GM12872 (cell line): ENCODE data around the gene SORL1.

Experiments used
- TF ChIP-seq, protein P1 (sequence below): IDR thresholded peaks from 3 replicates; pipeline ENCODE4 v1.5.1; 2011; ENCODE audit warnings: low read depth, mild to moderate bottlenecking, low read length, moderate library complexity; ENCODE audit not compliant: insufficient read depth

Gene SORL1

DNA sequence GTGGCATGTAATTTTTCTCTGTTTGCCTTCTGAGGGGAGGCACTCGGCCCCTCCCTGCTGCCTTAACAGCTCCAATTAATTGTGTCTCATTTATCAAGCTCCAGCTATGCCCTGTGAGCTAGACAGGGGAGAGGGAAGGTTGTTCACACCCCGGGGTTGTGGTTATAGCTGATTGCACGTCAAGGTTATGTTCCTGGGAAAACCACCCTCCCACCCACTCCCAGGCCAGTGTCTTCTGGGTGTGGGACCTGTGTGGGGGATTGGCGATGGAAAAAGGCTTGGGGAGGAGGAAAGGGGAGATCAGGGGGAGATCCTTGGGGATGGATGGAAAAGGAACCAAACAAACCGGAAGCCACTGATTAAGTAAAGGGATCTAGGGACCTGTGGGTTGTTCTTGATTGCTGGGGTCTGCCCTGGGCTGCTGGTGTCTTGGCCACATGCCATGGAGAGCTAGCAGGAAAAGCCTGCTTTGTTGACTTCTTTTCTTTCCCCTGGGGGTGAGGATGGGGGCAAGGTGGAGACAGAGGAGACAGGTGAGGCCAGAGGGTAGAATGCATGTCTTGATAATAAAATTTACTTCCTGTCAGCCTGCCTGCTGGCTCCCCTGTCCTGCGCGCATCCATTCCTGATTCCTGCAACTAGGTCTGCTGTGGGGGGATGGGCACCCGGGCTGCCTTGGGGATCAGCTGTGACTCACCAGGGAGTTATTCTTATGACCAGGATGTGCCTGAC lies 14.1 kb downstream of the SORL1 start:
- TF ChIP-seq, protein P1, sequence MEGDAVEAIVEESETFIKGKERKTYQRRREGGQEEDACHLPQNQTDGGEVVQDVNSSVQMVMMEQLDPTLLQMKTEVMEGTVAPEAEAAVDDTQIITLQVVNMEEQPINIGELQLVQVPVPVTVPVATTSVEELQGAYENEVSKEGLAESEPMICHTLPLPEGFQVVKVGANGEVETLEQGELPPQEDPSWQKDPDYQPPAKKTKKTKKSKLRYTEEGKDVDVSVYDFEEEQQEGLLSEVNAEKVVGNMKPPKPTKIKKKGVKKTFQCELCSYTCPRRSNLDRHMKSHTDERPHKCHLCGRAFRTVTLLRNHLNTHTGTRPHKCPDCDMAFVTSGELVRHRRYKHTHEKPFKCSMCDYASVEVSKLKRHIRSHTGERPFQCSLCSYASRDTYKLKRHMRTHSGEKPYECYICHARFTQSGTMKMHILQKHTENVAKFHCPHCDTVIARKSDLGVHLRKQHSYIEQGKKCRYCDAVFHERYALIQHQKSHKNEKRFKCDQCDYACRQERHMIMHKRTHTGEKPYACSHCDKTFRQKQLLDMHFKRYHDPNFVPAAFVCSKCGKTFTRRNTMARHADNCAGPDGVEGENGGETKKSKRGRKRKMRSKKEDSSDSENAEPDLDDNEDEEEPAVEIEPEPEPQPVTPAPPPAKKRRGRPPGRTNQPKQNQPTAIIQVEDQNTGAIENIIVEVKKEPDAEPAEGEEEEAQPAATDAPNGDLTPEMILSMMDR, result no peak

DNA sequence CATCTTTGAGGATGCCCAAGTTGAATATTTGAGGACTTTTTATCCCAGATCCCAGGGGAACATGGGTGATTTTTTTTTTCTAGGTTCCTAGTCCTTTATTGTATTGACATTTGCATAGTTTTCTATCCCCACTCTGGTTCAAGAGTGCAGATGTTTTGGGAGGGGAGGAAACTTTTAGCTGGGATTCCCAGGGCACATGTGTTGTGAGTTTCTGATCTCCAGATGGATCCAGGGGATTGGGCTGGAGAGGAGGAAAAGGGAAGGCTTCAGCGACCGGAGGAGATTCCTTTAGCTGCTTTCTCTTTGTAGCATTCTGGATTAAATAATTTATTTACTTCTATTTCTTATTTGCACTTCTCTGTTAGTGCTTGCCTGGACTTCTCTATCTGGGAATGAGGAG lies 15.4 kb downstream of the SORL1 start:
- TF ChIP-seq, protein P1, result no peak

DNA sequence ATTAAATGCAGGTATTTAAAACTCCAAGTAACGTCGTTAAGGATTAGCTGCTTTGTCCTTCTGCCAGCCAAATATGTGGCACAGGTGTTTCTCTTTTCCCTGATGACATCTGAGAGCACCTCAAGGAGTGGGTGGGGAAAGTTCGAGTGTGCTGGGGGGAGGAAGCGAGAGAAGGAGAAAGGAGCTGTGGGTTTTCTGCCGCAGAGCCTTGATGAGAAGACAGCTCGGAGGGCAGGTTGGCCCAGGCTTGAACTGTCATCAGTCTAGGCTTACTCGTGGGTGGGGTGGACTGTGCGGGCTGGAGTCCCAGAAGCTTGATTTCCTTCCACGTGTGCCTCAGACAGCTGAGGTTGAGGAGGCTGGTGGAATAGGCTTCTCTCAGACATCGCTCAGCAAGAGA lies 15.9 kb downstream of the SORL1 start:
- TF ChIP-seq, protein P1, result no peak

DNA sequence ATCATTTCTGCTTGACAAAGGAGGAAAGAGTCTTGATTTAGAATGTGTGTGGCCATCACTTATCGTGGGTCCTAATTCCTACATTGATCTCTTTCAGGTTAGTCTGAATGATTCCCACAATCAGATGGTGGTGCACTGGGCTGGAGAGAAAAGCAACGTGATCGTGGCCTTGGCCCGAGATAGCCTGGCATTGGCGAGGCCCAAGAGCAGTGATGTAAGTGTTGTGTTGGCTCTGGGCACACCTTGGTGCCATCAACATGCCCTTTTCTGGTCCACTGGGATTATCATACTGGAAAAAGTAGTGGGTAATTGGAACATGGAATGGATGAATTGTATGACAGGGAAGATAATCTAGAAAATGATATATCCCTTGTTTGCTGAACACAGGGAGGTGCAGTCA lies 17.8 kb downstream of the SORL1 start:
- TF ChIP-seq, protein P1, result no peak

DNA sequence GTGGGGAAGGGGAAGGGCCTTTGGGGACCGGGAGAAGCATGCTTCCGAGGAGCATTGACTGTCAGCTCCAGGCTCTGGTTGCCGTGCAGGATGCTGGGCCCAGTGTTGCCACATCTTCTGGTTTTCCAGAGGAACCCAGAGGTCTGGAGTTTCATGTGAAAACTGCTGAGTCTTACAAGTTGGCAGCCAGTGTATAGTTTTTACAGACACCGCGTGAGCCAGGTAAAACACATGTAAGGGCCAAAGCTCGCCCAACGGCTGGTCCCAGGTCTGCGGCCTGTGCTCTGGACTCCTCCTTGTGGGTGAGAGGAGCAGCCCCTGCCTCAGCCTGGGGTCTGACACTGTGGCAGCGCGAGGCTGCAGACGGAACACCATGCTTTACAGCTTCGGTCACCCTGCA lies 19.1 kb downstream of the SORL1 start:
- TF ChIP-seq, protein P1, result no peak

DNA sequence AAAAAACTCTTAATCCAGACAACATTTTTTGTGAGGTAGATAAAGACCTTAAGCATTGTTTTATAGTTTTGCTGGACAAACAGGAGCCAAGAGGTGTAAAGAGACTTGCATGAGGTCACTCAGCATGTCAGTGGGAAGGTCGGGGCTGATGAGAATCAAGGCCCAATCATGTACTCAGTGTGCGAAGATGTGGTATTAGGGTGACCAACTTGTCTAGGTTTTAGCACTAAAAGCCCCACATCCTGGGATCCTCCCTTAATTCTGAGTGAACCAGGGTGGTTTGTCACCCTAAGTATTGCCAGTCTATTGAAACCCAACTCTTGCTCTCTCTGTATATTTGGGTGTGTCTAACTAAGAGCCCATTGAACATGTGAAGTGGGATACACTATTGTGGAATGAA lies 20.2 kb downstream of the SORL1 start:
- TF ChIP-seq, protein P1, result no peak

DNA sequence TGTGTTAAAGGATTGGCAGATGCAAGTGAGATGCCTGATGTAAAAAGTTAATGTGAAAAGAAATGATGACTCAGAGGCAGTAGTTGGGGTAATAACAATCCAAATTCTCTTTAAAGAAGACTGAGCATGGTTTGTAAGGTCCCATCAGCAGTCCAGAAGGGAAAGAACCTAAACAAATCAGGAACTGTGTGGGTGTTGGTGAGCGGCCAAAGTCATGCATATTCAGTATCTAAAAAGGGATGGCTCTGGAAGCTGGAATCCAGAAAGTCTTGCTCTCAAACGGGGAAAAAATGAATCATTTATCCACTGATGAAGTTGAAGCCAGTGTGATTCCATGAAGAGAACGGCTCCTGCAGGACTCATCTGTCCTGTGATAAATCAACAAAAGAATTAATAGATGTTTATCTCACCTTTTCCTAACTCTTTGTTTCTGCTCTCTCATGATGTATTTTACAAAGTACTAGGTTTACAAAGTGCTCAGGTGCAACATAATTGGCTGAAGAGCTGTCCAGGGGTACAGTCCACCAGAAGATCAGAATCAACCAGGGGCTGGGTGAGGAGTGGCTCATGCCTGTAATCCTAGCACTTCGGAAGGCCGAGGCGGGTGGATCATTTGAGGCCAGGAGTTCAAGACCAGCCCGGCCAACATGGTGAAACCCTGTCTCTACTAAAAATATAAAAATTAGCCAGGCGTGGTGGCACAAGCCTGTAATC lies 21.1 kb downstream of the SORL1 start:
- TF ChIP-seq, protein P1, result no peak
